ENCODE data around the gene FAM83D.

FAM83D gene

DNA sequence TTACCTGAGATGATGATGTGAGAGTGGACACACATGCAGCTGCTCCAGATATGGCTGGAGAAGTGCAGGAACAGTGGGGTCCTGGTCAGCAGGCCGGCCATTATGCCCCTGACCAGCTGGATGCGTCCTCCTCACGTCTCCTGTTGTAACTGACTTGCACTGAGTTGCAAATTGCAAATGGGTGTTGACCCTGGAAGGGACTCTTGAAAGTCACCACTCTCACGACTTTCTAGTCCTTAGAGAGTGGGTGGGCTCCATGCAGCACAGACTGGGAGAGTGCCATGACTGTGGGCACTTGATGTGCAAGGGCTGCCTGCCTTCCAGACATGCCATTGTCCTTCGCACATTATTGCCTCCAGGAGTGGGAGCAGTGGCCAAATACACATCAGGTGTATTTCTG lies 10.8 kb downstream of the FAM83D start:
- H3K4me1 ChIP-seq (ENCODE audit: insufficient read depth, low read length), result peaks cover 7% of the 10 kb centered on the region; the same call in 1 of the 2 replicates
- peaks cover 11% of the 10 kb centered on the region for H3K36me3 ChIP-seq (ENCODE audit: insufficient read depth, low read length)
- H3K9ac ChIP-seq (ENCODE audit: low read depth, low read length), result no peak overlapping the region
- no peaks in the 10 kb centered on the region for H3K9me3 ChIP-seq (ENCODE audit: control insufficient read depth, insufficient read depth, low read length)

DNA sequence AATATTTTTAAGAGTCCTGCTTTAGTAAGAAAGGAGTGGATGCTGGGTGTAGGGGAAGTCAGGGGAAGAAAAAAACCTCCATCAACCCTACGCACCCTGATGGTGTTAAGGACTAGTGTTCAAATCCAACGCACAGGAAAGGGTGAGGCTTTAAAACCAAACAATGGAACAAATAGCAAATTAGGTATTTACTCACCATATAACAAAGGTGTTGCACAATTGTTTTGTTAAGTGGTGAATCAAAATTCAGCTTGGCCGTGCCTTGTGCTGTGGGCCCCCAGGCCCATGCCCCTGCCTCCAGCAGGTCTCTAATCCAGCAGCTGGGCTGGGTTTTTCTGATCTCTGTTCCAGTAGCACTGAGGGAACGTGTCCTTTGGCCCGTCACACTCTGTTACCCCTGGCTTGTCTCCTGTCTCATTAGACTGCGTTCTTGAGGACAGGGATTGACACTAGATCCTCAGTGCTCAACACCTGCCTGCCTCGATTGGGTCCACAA lies 11.8 kb downstream of the FAM83D start:
- Histone ChIP-seq H3K4me1 (ENCODE audit: insufficient read depth, low read length) (peaks cover 2% of the 10 kb centered on the region; the same call in 1 of the 2 replicates), H3K9ac (ENCODE audit: low read depth, low read length) (no peak overlapping the region), H3K9me3 (ENCODE audit: control insufficient read depth, insufficient read depth, low read length) (no peaks in the 10 kb centered on the region), H3K36me3 (ENCODE audit: insufficient read depth, low read length) (peaks cover 11% of the 10 kb centered on the region)

DNA sequence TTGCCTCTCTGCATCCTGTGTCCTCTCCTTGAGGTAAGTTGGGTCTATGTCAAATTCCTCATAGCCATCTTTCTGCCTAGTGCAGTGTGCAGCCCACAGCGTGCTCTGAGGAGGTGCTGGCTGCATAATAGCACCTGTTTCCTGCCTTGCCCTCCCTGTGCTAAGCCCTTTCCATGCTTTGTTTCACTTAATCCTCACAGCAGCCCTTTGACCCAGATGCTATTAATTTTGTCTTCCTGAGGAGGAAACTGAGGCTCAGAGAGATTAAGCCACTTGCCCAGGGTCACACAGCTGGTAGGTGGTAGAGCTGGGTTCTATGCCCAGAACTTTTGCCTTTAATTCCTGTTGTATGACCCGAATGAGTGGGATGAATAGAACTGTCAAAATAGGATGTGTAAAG lies 13.5 kb downstream of the FAM83D start:
- Histone ChIP-seq H3K4me1 (ENCODE audit: insufficient read depth, low read length) (no peaks in the 10 kb centered on the region), H3K36me3 (ENCODE audit: insufficient read depth, low read length) (peaks cover 11% of the 10 kb centered on the region), H3K9ac (ENCODE audit: low read depth, low read length) (no peak overlapping the region), H3K9me3 (ENCODE audit: control insufficient read depth, insufficient read depth, low read length) (no peaks in the 10 kb centered on the region)

DNA sequence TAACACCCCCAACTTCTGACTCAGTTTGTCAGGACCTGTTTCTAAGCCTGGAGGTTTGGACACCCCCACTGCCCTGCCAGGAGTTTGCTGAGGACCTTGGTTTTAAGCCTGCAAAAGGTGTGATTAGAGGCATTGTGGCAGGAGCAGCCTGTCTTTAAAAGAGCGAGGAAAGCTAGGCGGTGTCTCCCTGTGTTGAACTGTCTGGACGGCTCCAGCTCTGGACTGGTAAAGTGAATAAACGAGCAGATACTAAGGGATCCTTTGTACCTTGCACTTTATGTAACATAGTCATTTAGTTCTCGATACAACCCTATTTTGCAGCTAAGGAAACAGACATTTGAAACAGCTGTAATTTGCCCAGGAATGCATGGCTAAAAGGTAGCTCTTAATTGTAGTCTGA lies 14.4 kb downstream of the FAM83D start:
- Histone ChIP-seq H3K4me1 (ENCODE audit: insufficient read depth, low read length) (no peaks in the 10 kb centered on the region), H3K36me3 (ENCODE audit: insufficient read depth, low read length) (peaks cover 14% of the 10 kb centered on the region), H3K9me3 (ENCODE audit: control insufficient read depth, insufficient read depth, low read length) (no peaks in the 10 kb centered on the region), H3K9ac (ENCODE audit: low read depth, low read length) (no peak overlapping the region)

DNA sequence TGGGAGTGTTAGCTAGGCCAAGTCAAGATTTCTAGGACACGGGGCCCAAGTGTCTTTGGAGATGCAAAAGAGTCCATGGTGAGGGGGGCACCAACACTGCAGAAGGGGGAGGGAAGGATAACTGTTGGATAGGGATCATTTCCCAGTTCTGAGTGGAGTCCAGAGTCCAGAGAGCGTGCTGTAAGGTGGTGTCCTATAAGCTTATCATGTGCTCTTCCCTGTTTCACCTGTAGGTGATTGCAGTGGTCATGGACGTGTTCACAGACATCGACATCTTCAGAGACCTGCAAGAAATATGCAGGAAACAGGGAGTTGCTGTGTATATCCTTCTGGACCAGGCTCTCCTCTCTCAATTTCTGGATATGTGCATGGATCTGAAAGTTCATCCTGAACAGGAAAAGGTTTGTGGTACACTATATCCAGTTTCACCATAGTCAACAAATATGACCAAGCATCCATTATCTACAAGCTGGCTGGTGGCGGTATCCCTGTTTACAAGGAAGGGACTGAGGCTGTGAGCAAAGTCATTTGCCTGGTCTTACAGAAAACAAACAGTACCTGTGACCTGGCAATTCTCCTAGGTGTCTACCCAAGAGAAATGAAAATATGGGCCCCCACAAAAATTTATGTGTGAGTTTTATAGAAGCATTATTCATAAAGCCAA lies 15.6 kb downstream of the FAM83D start:
- no peaks in the 10 kb centered on the region for H3K4me1 ChIP-seq (ENCODE audit: insufficient read depth, low read length)
- H3K36me3 ChIP-seq (ENCODE audit: insufficient read depth, low read length), result peaks cover 14% of the 10 kb centered on the region
- H3K9ac ChIP-seq (ENCODE audit: low read depth, low read length), result no peak overlapping the region
- no peaks in the 10 kb centered on the region for H3K9me3 ChIP-seq (ENCODE audit: control insufficient read depth, insufficient read depth, low read length)

DNA sequence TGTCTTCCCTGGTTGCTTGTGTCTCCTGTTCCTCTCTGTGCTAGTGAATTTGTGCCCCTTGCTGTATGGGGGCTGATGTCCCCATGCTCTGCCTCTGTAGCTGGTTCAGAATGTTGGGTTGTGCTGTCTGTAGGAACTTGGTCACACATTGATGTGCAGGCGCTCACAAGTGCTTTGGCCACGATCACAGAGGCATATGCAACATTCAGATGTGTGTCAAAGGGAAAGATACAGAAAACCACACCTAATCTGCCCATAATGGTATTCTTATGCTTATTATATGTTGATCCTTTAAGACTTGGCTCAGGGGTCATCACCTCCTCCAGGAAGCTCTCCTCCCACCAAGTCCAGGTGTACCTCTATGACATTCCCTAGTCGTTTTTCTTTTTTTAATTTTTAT lies 18.8 kb downstream of the FAM83D start:
- peaks cover 21% of the 10 kb centered on the region for H3K36me3 ChIP-seq (ENCODE audit: insufficient read depth, low read length)
- H3K4me1 ChIP-seq (ENCODE audit: insufficient read depth, low read length), result no peaks in the 10 kb centered on the region
- no peak overlapping the region for H3K9ac ChIP-seq (ENCODE audit: low read depth, low read length)
- no peaks in the 10 kb centered on the region for H3K9me3 ChIP-seq (ENCODE audit: control insufficient read depth, insufficient read depth, low read length)

DNA sequence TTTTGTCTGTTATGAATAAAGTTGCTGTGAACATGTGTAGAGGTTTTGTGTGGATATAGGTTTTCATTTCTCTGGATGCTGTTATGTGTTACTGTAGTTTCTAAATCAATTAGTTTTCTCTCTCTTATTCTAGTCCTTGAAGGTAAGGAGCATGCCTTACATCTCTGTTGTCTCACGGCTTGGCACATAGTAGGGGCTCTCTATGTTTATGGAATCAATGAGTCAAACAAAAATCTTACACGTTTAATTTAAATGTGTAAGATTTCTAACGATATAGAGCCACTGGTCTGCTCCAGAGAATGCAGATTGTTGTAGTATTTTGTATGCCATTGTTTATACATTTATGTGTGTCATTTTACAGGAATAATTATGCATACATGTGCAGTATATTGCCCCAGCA lies 20.6 kb downstream of the FAM83D start:
- Histone ChIP-seq H3K36me3 (ENCODE audit: insufficient read depth, low read length) (peaks cover 24% of the 10 kb centered on the region), H3K9ac (ENCODE audit: low read depth, low read length) (no peak overlapping the region), H3K9me3 (ENCODE audit: control insufficient read depth, insufficient read depth, low read length) (no peaks in the 10 kb centered on the region), H3K4me1 (ENCODE audit: insufficient read depth, low read length) (no peaks in the 10 kb centered on the region)

DNA sequence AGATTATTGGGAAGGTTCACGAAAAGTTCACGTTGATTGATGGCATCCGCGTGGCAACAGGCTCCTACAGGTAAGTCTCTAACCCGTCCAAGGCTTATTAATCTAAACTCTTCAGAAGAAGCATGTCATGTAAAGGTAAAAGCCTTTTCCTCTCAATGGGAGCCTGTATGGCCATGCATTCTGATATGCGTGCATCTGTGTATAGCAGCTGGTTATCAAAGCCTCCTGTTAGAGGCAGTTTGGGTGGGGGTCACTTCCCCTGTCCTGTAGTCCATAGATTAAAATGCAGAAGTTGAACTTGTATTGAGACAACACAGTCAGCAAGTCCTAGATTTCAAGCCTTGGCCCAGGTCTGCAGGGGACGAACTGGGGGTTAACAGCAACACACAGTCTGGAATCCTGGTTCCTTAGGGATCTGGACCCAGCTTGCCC lies 21.7 kb downstream of the FAM83D start:
- Histone ChIP-seq H3K9ac (ENCODE audit: low read depth, low read length) (no peak overlapping the region), H3K9me3 (ENCODE audit: control insufficient read depth, insufficient read depth, low read length) (no peaks in the 10 kb centered on the region), H3K36me3 (ENCODE audit: insufficient read depth, low read length) (peaks cover 24% of the 10 kb centered on the region), H3K4me1 (ENCODE audit: insufficient read depth, low read length) (no peaks in the 10 kb centered on the region)

DNA sequence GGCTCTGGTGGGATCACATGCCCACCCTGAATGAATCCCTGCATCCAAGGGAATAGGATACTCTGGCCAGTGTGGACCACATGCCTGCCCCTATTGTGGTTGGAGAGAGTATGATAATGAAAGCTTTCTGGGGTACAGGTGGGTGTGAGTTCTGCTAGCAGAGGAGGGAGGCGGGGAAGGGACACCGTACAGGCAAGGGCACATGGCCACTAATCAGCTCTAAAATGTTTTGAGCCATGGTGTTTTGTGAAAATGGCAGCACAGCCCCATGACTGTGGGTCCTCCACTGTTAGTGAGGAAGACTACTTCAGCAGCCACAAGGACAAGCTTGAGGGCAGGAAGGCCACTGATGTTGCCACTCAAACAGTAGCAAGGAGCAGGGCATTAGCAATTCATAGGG lies 24.0 kb downstream of the FAM83D start:
- Histone ChIP-seq H3K4me1 (ENCODE audit: insufficient read depth, low read length) (no peaks in the 10 kb centered on the region), H3K36me3 (ENCODE audit: insufficient read depth, low read length) (peaks cover 21% of the 10 kb centered on the region), H3K9ac (ENCODE audit: low read depth, low read length) (no peak overlapping the region)

DNA sequence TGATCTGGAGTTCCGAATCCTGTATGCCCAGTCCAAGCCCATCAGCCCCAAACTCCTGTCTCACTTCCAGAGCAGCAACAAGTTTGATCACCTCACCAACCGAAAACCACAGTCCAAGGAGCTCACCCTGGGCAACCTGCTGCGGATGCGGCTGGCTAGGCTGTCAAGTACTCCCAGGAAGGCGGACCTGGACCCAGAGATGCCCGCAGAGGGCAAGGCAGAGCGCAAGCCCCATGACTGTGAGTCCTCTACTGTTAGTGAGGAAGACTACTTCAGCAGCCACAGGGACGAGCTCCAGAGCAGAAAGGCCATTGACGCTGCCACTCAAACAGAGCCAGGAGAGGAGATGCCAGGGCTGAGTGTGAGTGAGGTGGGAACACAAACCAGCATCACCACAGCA lies 25.4 kb downstream of the FAM83D start:
- Histone ChIP-seq H3K9me3 (ENCODE audit: control insufficient read depth, insufficient read depth, low read length) (no peaks in the 10 kb centered on the region), H3K4me1 (ENCODE audit: insufficient read depth, low read length) (no peaks in the 10 kb centered on the region), H3K9ac (ENCODE audit: low read depth, low read length) (no peak overlapping the region), H3K36me3 (ENCODE audit: insufficient read depth, low read length) (peaks cover 21% of the 10 kb centered on the region)

More for the DNA sequence above, 24.0 kb downstream of the FAM83D start:
- H3K9me3 ChIP-seq (ENCODE audit: control insufficient read depth, insufficient read depth, low read length), result no peaks in the 10 kb centered on the region

DNA sequence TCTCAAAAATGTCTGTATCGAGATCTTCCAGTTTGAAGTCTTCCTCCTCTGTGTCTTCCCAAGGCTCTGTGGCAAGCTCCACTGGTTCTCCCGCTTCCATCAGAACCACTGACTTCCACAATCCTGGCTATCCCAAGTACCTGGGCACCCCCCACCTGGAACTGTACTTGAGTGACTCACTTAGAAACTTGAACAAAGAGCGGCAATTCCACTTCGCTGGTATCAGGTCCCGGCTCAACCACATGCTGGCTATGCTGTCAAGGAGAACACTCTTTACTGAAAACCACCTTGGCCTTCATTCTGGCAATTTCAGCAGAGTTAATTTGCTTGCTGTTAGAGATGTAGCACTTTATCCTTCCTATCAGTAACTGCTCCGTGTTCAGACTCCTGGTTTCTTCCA lies 25.9 kb downstream of the FAM83D start:
- H3K9me3 ChIP-seq (ENCODE audit: control insufficient read depth, insufficient read depth, low read length), result no peaks in the 10 kb centered on the region
- no peak overlapping the region for H3K9ac ChIP-seq (ENCODE audit: low read depth, low read length)
- peaks cover 20% of the 10 kb centered on the region for H3K36me3 ChIP-seq (ENCODE audit: insufficient read depth, low read length)
- no peaks in the 10 kb centered on the region for H3K4me1 ChIP-seq (ENCODE audit: insufficient read depth, low read length)

DNA sequence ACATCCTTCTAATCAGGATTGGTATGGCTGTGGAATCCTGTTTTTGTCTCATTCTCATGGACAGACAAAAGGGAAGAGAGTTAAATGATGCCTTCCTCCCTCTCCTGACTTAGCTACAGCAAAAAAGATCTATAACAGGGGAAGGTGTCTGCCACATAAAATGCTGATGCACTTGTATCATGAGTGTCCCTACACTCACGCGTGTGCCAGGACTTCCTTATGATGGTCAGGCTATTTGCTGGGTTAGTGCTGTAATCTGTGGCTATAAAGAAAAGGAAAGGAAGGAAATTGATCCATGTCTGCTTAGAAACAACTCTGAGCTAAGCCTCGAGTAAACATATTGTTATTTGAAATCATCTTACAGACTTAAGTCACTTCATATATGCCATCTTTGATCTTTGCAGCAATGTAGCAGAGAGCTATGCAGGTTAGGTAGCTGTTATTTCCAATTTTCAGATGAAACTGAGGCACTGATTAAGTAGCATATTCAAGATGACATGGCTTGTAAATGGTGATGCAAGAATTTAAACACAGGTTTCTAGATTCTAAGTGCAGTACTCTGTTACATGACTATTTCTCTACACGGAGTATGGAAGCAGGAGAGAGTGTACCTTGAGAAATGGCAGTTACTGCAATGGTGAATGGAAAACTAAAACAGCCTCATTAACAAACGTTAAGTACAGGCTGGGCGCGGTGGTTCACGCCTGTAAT lies 27.6 kb downstream of the FAM83D start:
- Histone ChIP-seq H3K9ac (ENCODE audit: low read depth, low read length) (no peak overlapping the region), H3K36me3 (ENCODE audit: insufficient read depth, low read length) (peaks cover 7% of the 10 kb centered on the region), H3K9me3 (ENCODE audit: control insufficient read depth, insufficient read depth, low read length) (no peaks in the 10 kb centered on the region), H3K4me1 (ENCODE audit: insufficient read depth, low read length) (no peaks in the 10 kb centered on the region)

DNA sequence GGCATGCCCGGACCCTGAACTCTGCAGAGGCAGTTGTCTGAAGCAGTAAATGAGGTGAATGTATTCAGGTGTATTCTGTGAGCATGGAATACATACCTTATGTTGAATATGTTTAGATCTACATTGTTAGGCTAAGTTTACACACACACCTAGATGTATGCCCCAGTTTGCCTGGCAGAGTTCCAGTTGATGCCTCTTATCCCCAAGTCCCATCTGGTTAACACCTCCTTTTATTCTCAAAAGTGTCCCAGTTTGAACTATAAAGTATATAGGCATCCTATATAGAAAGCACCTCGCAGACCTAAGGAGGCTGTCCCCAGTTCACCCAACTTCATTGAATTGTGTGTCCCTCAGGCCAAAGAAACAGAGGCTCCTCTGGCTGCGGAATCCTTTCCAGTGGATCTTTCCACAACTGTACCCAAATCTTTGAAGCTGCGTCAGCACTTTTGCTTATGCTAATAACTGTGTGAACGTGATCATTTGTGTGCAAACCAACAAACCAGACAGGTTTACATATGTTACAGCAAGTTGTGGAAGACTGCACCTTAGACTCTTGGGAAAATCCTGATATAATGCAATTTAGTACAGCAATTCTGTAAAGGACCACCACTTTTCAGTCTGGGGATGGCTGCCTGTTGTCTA lies 31.1 kb downstream of the FAM83D start:
- Histone ChIP-seq H3K9ac (ENCODE audit: low read depth, low read length) (no peak overlapping the region), H3K9me3 (ENCODE audit: control insufficient read depth, insufficient read depth, low read length) (no peaks in the 10 kb centered on the region), H3K4me1 (ENCODE audit: insufficient read depth, low read length) (0 out of 2 replicates have a peak, but pooled peaks cover 6% of the 10 kb centered on the region), H3K36me3 (ENCODE audit: insufficient read depth, low read length) (no peaks in the 10 kb centered on the region; the same call in 1 of the 2 replicates)

DNA sequence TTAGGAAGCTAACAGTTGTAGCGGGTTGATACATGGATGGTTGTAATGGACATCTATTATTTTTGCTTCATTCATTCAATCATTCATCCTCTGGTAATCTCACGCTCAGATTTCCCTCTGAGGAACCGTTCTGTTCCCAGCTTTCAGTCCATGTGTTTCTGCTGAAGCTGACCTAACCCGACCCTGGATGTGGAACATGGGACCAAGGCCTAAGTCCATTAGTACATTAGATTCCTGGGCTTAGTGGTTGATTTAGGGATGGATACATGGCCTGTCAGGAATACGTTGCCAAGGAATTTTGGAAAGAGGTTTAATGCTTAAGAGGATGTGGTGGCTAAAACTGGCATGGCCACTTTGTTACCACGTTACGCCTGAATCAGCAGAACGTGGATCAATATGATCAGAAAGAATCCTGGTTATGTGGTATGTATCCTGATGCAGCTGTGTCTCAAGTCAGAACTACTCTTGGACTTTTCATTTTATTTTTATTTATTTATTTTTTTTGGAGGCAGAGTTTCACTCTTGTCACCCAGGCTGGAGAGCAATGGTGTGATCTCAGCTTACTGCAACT lies 31.8 kb downstream of the FAM83D start:
- no peaks in the 10 kb centered on the region; the same call in 1 of the 2 replicates for H3K36me3 ChIP-seq (ENCODE audit: insufficient read depth, low read length)

More for the DNA sequence above, 31.8 kb downstream of the FAM83D start:
- Histone ChIP-seq H3K9me3 (ENCODE audit: control insufficient read depth, insufficient read depth, low read length) (no peaks in the 10 kb centered on the region), H3K9ac (ENCODE audit: low read depth, low read length) (no peak overlapping the region), H3K4me1 (ENCODE audit: insufficient read depth, low read length) (0 out of 2 replicates have a peak, but pooled peaks cover 6% of the 10 kb centered on the region)
